ENCODE results near the gene RYR1.

GRCh38 chr19:38437917-38438316 lies 4.4 kb downstream of the RYR1 start:
- no peak for TF ChIP-seq CTCF (IDR thresholded peaks at IDR 0.05; ENCODE audit: insufficient read depth, low read depth, low read length)
- no peak for TF ChIP-seq EZH2 (IDR thresholded peaks at IDR 0.05; ENCODE audit: insufficient read depth, low read length)

Data from astrocyte (in vitro differentiated cells and primary cell).